HepG2 (cell line): Measurements from ENCODE around the gene P3H3. TPM values are rescaled to one million over a fixed set of nuclear protein-coding genes. Genes with fewer than 3 reads are reported as not detected.

Experiments used
- ATAC-seq: fragments of 200-7000 bp; cut with Tn5 transposase; 3 replicates; pipeline ENCODE4 v1.9.1; 2020; ENCODE audit warnings: mild to moderate bottlenecking, moderate library complexity
- BruUV-seq: library from RNA; stranded (reverse); fragments of 400-500 nt; replicated peaks from 2 replicates; lab custom pipeline; 2021; lab: Mats Ljungman, UMichigan
- CTCF ChIA-PET: fragments of 300-600 bp; formaldehyde crosslinking; extraction: SDS; loops from one replicate; lab custom pipeline; 2021; ENCODE audit warnings: low total read pairs, inconsistent platforms, low intra/inter-chr PET ratio; lab: Yijun Ruan, JAX
- POLR2A ChIA-PET: fragments of 350-600 bp; sonication (Branson Sonifier 250); formaldehyde crosslinking; loops from one replicate; lab custom pipeline; 2020; ENCODE audit warnings: antibody characterized with exemption, inconsistent platforms; lab: Yijun Ruan, JAX
- DNase-seq: peaks from one replicate; pipeline ENCODE4 v3.0.0-alpha.2; 2015; ENCODE audit warnings: low spot score
- FAIRE-seq: peaks from 3 replicates; lab custom pipeline; 2011; peaks lifted over from hg19 to GRCh38; lab: Jason Lieb, UNC
- H2AFZ ChIP-seq: one replicate; pipeline ENCODE4 v1.6.1; 2011; ENCODE audit warnings: low read length, inconsistent platforms
- H3K27ac ChIP-seq: fragments of 300-600 bp; 3 replicates; pipeline ENCODE4 v1.8.0; 2011; ENCODE audit warnings: mixed run types, mild to moderate bottlenecking, mixed read lengths, low read length, inconsistent platforms; ENCODE audit not compliant: insufficient read depth; ENCODE audit errors: extremely low read length
- H3K27me3 ChIP-seq, 2 experiments: fragments of 200-600 bp in 1 of 2; 2 replicates in 1 of 2; 3 replicates in 1 of 2; pipeline versions ENCODE4 v1.6.0 to v1.8.0; 2011; ENCODE audit warnings: low read length in 2 of 2, mild to moderate bottlenecking in 2 of 2, moderate library complexity in 2 of 2, inconsistent platforms in 1 of 2; ENCODE audit not compliant: insufficient read depth in 2 of 2, control insufficient read depth in 1 of 2
- H3K36me3 ChIP-seq, 2 experiments: fragments of 200-600 bp in 1 of 2; replicated peaks in 1 of 2; 2 replicates in 1 of 2; 3 replicates in 1 of 2; pipeline versions ENCODE4 v1.5.1 to v1.8.0; 2011; ENCODE audit warnings: low read length in 2 of 2, inconsistent platforms in 1 of 2; ENCODE audit not compliant: insufficient read depth in 2 of 2, control insufficient read depth in 1 of 2
- H3K4me1 ChIP-seq: 2 replicates; pipeline ENCODE4 v1.5.1; 2012; ENCODE audit warnings: low read length, inconsistent platforms; ENCODE audit not compliant: insufficient read depth
- H3K4me2 ChIP-seq: 2 replicates; pipeline ENCODE4 v1.6.0; 2011; ENCODE audit warnings: low read depth, low read length, inconsistent platforms
- H3K4me3 ChIP-seq, 3 experiments: fragments of 200-600 bp in 1 of 3; sonication (generic), shearing (Covaris generic) in 1 of 3; replicated peaks in 1 of 3; 2 replicates each; pipeline ENCODE4 v1.5.1; 2011 to 2016; ENCODE audit warnings: low read length in 3 of 3, inconsistent platforms in 2 of 3, low read depth in 2 of 3, mild to moderate bottlenecking in 2 of 3, control low read depth in 1 of 3, mixed read lengths in 1 of 3; ENCODE audit not compliant: insufficient read depth in 1 of 3
- H3K79me2 ChIP-seq: one replicate; pipeline ENCODE4 v1.6.1; 2011; ENCODE audit warnings: low read length, inconsistent platforms; ENCODE audit not compliant: insufficient read depth
- H3K9ac ChIP-seq: 2 replicates; pipeline ENCODE4 v1.6.0; 2011; ENCODE audit warnings: mild to moderate bottlenecking, low read depth, low read length, inconsistent platforms; ENCODE audit not compliant: insufficient read depth
- H3K9me3 ChIP-seq: 2 replicates; pipeline ENCODE4 v1.5.1; 2012; ENCODE audit warnings: mild to moderate bottlenecking, low read length
- H4K20me1 ChIP-seq: 2 replicates; pipeline ENCODE4 v1.6.0; 2011; ENCODE audit warnings: inconsistent platforms, mild to moderate bottlenecking, low read length, moderate library complexity; ENCODE audit not compliant: insufficient read depth
- CHCHD3 ChIP-seq: sonication (generic); formaldehyde crosslinking; IDR thresholded peaks from 2 replicates; pipeline ENCODE4 v1.8.0; 2022; ENCODE audit warnings: mild to moderate bottlenecking, missing genetic modification reagents, moderate library complexity
- ELK4 ChIP-seq: sonication (generic); formaldehyde crosslinking; IDR thresholded peaks from 2 replicates; pipeline ENCODE4 v1.9.0; 2021; ENCODE audit warnings: missing genetic modification reagents, borderline replicate concordance
- MTF1 ChIP-seq: sonication (generic); formaldehyde crosslinking; IDR thresholded peaks from 2 replicates; pipeline ENCODE4 v1.5.0; 2020; ENCODE audit warnings: missing genetic modification reagents
- RCOR2 ChIP-seq: IDR thresholded peaks from 2 replicates; pipeline ENCODE4 v1.6.1; 2016; ENCODE audit warnings: missing biosample characterization, missing genetic modification reagents
- REPIN1 ChIP-seq: sonication (generic); formaldehyde crosslinking; IDR thresholded peaks from 2 replicates; pipeline ENCODE4 v1.8.0; 2022; ENCODE audit warnings: missing genetic modification reagents, low read depth, mild to moderate bottlenecking, borderline replicate concordance
- ZNF101 ChIP-seq: sonication (generic); formaldehyde crosslinking; IDR thresholded peaks from 2 replicates; pipeline ENCODE4 v1.4.0; 2020; ENCODE audit warnings: mild to moderate bottlenecking, low read depth, missing genetic modification reagents, borderline replicate concordance
- ZNF121 ChIP-seq: sonication (generic); formaldehyde crosslinking; IDR thresholded peaks from 2 replicates; pipeline ENCODE4 v1.5.0; 2020; ENCODE audit warnings: mild to moderate bottlenecking, missing genetic modification reagents
- ZNF687 ChIP-seq: sonication (generic); formaldehyde crosslinking; IDR thresholded peaks from 2 replicates; pipeline ENCODE4 v1.5.1; 2020; ENCODE audit warnings: mild to moderate bottlenecking, missing genetic modification reagents, moderate library complexity
- ZNF841 ChIP-seq: sonication (generic); formaldehyde crosslinking; IDR thresholded peaks from 2 replicates; pipeline ENCODE4 v1.8.1; 2023; ENCODE audit warnings: missing genetic modification reagents, borderline replicate concordance
- WGBS: methylation state at CpG from one replicate; pipeline ENCODE4 v1.1.6; 2017; ENCODE audit warnings: low lambda C conversion rate; 5-methylcytosine and 5-hydroxymethylcytosine counted together
- in situ Hi-C: cut with HindIII; loops from 2 replicates; pipeline ENCODE4 v1.10.0; 2017; ENCODE audit warnings: low pct_unique_long_range_greater_than_20kb; ENCODE audit not compliant: extremely low pct_ligation_motif_present
- intact Hi-C: fragments of 100-400 bp; cut with micrococcal nuclease; formaldehyde crosslinking; loops from one replicate; pipeline ENCODE4 v1.10.0; 2022; ENCODE audit not compliant: unreplicated experiment
- polyA plus RNA-seq, 8 experiments: library from polyadenylated mRNA; depleted of rRNA in 3 of 8; stranded (reverse) in 7 of 8; unstranded in 1 of 8; fragments of >200 nt; fragmentation: Illumina TruSeq in 4 of 8; extraction: Trizol in 4 of 8; gene quantifications; 2 replicates each; pipeline versions ENCODE4 v1.2.1 to v1.2.3, GENCODE V29; 2011 to 2016; ENCODE audit warnings: low read depth in 4 of 8, missing spikeins in 1 of 8, mixed read lengths in 1 of 8; ENCODE audit not compliant: insufficient read depth in 1 of 8
- total RNA-seq, 5 experiments: library from RNA; depleted of rRNA; stranded (reverse); fragments of >200 nt; fragmentation: Illumina TruSeq; extraction: Trizol; gene quantifications; 2 replicates each; pipeline ENCODE4 v1.2.3, GENCODE V29; 2016; ENCODE audit warnings: low read depth in 1 of 5
- TF ChIP-seq, protein P1 (sequence below): sonication (generic); formaldehyde crosslinking; IDR thresholded peaks from 2 replicates; pipeline ENCODE4 v1.8.0; 2022; ENCODE audit warnings: low read depth, missing genetic modification reagents
- TF ChIP-seq, protein P2 (sequence below): sonication (generic); formaldehyde crosslinking; IDR thresholded peaks from 2 replicates; pipeline ENCODE4 v1.8.0; 2022; ENCODE audit warnings: missing genetic modification reagents, mild to moderate bottlenecking, inconsistent platforms, borderline replicate concordance
- TF ChIP-seq, protein P3 (sequence below): sonication (generic); formaldehyde crosslinking; IDR thresholded peaks from 2 replicates; pipeline ENCODE4 v1.5.1; 2020; ENCODE audit warnings: missing genetic modification reagents, mild to moderate bottlenecking, borderline replicate concordance

Gene P3H3
- total and polyA plus RNA-seq, 2 of the 13 experiments (the other 11 are each of a cell fraction or from before 2014, with no cell fraction given), result 20.1 to 20.5 TPM

GRCh38 chr12:6831450-6831995 is 3.3 kb downstream of the P3H3 start:
- no peaks in the 10 kb centered on the region for H4K20me1 ChIP-seq
- no peak overlapping the region for H3K4me3 ChIP-seq
- POLR2A ChIA-PET, result interaction anchor here (4.7 kb wide), 1 partner anchor 78 kb away, joined by 20 read pairs; the partner anchor contains the start of gene MLF2
- H3K27ac ChIP-seq, result no peak overlapping the region
- no TSS peak for BruUV-seq
- ATAC-seq (no peak), FAIRE-seq (no peak), DNase-seq (no peak)
- no peak overlapping the region for H3K4me2 ChIP-seq
- H3K9ac ChIP-seq, result no peak overlapping the region
- peaks cover 14 to 28% of the 10 kb centered on the region in 2 experiments; a peak in 4 of 5 replicates for H3K36me3 ChIP-seq
- no peaks in the 10 kb centered on the region for H3K9me3 ChIP-seq
- H3K79me2 ChIP-seq, result peaks cover 16% of the 10 kb centered on the region
- peaks cover 24% of the 10 kb centered on the region for H3K4me1 ChIP-seq
- 97% methylated on average over 12 of the region's 12 CpGs for WGBS
- H3K27me3 ChIP-seq, result no peaks in the 10 kb centered on the region
- CTCF ChIA-PET, result no interaction called here
- H2AFZ ChIP-seq, result no peak overlapping the region
- intact Hi-C loops (no loop called here), in situ Hi-C loops (no loop called here)
- TF ChIP-seq, protein P1, sequence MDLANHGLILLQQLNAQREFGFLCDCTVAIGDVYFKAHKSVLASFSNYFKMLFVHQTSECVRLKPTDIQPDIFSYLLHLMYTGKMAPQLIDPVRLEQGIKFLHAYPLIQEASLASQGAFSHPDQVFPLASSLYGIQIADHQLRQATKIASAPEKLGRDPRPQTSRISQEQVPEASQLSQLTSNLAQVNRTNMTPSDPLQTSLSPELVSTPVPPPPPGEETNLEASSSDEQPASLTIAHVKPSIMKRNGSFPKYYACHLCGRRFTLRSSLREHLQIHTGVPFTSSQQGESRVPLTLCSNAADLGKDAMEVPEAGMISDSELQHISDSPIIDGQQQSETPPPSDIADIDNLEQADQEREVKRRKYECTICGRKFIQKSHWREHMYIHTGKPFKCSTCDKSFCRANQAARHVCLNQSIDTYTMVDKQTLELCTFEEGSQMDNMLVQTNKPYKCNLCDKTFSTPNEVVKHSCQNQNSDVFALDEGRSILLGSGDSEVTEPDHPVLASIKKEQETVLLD (CRISPR knock-in tag), result no peak
- no peak for TF ChIP-seq RCOR2 (CRISPR knock-in tag)
- TF ChIP-seq ZNF687 (CRISPR knock-in tag), result no peak
- TF ChIP-seq CHCHD3 (CRISPR knock-in tag), result no peak
- no peak for TF ChIP-seq ZNF101 (CRISPR knock-in tag)
- no peak for TF ChIP-seq MTF1 (CRISPR knock-in tag)
- TF ChIP-seq ZNF841 (CRISPR knock-in tag), result no peak
- no peak for TF ChIP-seq ZNF121 (CRISPR knock-in tag)
- TF ChIP-seq, protein P2, sequence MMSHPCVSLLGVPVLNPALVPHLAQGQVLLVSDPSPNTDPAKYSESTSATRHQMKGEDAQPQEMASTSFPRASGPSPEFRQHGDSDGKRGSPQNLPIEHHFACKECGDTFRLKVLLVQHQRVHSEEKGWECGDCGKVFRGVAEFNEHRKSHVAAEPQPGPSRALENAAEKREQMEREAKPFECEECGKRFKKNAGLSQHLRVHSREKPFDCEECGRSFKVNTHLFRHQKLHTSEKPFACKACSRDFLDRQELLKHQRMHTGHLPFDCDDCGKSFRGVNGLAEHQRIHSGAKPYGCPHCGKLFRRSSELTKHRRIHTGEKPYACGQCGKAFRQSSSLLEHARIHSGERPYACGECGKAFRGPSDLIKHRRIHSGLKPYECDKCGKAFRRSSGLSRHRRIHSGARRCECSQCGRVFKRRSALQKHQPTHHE (CRISPR knock-in tag), result no peak
- TF ChIP-seq, protein P3, sequence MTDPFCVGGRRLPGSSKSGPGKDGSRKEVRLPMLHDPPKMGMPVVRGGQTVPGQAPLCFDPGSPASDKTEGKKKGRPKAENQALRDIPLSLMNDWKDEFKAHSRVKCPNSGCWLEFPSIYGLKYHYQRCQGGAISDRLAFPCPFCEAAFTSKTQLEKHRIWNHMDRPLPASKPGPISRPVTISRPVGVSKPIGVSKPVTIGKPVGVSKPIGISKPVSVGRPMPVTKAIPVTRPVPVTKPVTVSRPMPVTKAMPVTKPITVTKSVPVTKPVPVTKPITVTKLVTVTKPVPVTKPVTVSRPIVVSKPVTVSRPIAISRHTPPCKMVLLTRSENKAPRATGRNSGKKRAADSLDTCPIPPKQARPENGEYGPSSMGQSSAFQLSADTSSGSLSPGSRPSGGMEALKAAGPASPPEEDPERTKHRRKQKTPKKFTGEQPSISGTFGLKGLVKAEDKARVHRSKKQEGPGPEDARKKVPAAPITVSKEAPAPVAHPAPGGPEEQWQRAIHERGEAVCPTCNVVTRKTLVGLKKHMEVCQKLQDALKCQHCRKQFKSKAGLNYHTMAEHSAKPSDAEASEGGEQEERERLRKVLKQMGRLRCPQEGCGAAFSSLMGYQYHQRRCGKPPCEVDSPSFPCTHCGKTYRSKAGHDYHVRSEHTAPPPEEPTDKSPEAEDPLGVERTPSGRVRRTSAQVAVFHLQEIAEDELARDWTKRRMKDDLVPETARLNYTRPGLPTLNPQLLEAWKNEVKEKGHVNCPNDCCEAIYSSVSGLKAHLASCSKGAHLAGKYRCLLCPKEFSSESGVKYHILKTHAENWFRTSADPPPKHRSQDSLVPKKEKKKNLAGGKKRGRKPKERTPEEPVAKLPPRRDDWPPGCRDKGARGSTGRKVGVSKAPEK (CRISPR knock-in tag), result no peak
- TF ChIP-seq REPIN1 (CRISPR knock-in tag), result no peak
- TF ChIP-seq ELK4 (CRISPR knock-in tag), result no peak
